OCI-LY7 (cell line): ENCODE measurements around the gene PPM1F.

Source experiments
- EZH2phosphoT487 ChIP-seq: fragments of 200-600 bp; sonication (generic); IDR thresholded peaks from 2 replicates; pipeline ENCODE4 v1.6.1; 2018; ENCODE audit warnings: low read depth, borderline replicate concordance, mild to moderate bottlenecking, mixed run types, antibody characterized with exemption, low read length, moderate library complexity, mixed read lengths
- TF ChIP-seq, protein P1 (sequence below): fragments of 200-600 bp; sonication (generic); conservative IDR thresholded peaks from 2 replicates; pipeline ENCODE4 v1.5.1; 2014; ENCODE audit warnings: mild to moderate bottlenecking, antibody characterized with exemption, low read length, moderate library complexity, mixed read lengths

- TF ChIP-seq, protein P1, sequence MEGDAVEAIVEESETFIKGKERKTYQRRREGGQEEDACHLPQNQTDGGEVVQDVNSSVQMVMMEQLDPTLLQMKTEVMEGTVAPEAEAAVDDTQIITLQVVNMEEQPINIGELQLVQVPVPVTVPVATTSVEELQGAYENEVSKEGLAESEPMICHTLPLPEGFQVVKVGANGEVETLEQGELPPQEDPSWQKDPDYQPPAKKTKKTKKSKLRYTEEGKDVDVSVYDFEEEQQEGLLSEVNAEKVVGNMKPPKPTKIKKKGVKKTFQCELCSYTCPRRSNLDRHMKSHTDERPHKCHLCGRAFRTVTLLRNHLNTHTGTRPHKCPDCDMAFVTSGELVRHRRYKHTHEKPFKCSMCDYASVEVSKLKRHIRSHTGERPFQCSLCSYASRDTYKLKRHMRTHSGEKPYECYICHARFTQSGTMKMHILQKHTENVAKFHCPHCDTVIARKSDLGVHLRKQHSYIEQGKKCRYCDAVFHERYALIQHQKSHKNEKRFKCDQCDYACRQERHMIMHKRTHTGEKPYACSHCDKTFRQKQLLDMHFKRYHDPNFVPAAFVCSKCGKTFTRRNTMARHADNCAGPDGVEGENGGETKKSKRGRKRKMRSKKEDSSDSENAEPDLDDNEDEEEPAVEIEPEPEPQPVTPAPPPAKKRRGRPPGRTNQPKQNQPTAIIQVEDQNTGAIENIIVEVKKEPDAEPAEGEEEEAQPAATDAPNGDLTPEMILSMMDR = no peak
- no peak for TF ChIP-seq EZH2phosphoT487
These were observed 25.9 kb downstream of the PPM1F start for GRCh38 chr22:21926728-21927127.
